Amygdala (tissue), 56 donors: ENCODE measurements around the gene APOLD1.
A peak's percentile ranks its signal among the peaks of the same experiment; 100 is the strongest.
"Not testable (repeated sequence)": the region's sequence is repeated elsewhere in the genome, so short reads cannot be mapped to it uniquely, and the experiment has no call there.

Source experiments
- DNase-seq, 56 donors: peaks; one replicate each; lab custom pipeline; 2025; lab: John Stamatoyannopoulos, UW

Gene APOLD1

DNA sequence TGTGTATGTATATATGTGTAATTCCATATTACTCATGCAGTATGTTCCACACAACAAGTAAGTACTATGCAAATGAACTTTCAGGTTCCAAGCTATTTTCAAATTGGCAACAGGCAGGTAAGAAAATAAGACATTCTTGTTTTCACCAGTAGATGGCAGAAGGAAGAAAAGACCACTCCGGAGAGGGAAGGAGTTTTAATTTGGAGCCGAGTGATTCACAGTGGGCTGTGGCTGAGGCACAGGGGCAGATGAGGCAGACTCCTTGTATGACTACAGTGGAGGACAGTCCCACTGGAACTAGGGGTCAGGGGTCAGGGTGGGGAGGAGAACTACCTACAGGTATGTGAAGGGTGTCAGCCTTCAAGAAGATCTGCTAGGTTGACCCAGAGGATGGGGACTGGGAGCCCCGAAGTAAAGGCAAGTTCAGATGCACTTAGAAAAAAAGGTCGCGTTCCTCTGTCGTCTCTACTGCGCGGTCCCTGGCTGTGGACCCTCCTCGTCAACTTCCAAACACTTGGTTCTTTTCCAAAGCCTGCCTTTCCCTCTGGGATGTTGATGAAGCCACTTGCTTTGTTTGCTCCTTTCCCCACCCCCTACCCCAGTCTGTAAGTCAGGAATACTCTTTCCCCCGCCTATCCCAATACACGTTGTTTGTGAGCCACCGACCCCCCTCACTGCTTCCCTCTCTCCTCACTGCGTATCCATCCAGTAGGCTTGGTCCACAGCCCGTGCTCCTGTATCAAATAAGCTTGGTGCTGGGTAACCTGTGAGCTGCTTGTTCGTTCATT lies 51.8 kb downstream of the APOLD1 start:
- peak in 9 of 56 donors; percentile 1 to 33 (median 4) for DNase-seq

DNA sequence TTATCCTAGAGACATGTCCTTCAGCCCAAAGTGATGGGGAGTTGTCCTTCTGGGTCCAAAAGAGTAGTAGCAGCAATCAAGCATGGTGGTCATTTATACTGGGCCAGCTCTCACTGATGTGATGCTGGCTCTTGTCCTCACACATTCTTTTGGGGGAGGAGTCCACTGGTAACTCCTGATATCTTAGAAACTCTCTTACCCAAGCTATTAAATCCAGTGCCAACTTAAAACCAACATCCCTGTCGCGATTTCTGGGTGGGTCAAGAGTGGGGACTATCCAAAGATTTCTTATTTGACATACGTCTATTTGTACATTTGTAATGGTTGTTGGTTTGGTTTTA lies 52.3 kb downstream of the APOLD1 start:
- DNase-seq: no peak

- DNase-seq: no peak
Observed at GRCh38 chr12:12839003-12839395, 53.5 kb downstream of the APOLD1 start.

DNA sequence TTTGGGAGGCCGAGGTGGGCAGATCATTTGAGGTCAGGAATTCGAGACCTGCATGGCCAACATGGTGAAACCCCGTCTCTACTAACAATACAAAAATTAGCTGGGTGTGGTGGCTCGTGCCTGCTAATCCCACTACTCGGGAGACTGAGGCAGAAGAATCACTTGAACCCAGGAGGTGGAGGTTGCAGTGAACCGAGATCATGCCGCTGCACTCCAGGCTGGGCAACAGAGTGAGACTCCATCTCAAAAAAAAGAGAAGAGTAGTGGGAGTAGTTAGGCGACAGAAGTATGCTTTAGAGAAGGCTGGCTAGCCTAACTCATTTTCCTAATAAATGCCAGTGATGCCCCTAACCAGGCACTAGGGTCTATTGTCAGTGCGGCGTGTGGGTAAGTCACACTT lies 54.0 kb downstream of the APOLD1 start:
- DNase-seq: not testable (repeated sequence)

- no peak for DNase-seq
Observed at GRCh38 chr12:12839873-12840579, 54.6 kb downstream of the APOLD1 start.

DNA sequence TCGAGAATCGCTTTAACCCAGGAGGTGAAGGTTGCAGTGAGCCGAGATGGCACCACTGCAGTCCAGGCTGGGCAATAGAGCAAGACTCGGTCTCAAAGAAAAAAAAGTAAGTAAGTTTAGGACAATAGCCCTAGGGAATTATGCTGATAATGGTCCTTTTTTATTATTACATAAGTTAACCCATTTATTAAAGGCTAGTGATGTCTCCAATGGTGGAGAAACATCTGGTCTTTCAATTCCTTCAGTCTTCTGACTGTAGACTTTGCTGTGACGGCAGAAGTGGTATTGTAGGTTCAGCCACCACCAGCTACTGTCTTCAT lies 55.1 kb downstream of the APOLD1 start:
- DNase-seq: no peak
